Measurements from ENCODE around the gene BCL2. TPM values are rescaled to one million over a fixed set of nuclear protein-coding genes. Genes with fewer than 3 reads are reported as not detected.

BCL2 gene
- total RNA-seq, 1 experiment from 2014 or later, result 1.3 TPM

DNA sequence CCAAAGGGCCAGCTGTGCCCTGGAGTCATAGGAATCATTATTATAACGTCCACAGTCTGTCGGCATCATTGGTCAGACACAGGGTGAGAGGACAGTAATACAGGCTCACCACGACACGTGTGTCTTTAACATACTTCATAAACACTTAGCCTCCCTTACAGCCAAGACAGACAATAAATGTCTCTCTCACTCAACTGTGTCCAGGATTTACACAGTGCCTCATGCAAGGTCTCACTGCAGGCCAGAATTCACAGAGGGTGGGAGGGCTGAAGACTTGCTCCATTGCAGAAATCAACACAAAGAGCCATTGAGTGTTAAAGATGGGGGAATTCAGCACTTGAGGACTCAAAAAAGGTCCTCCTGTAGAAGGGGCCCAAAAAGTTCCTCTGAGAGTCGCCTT, 210.5 kb downstream of the BCL2 start:
- Mint-ChIP-seq H3K4me3 (no peak overlapping the region), H3K27me3 (ENCODE audit: low read depth) (no peaks in the 10 kb centered on the region), H3K27ac (no peak overlapping the region), H3K4me1 (peaks cover 4 to 8% of the 10 kb centered on the region in 2 experiments; a peak in 3 of 4 replicates), H3K36me3 (ENCODE audit: insufficient read depth in 1 of 3, low read depth in 3 of 3) (no peaks in the 10 kb centered on the region), H3K9me3 (0 out of 5 replicates have a peak, but pooled peaks cover 0 to 3% of the 10 kb centered on the region in 2 experiments)
- H4K20me1 ChIP-seq (ENCODE audit: control insufficient read depth, insufficient read depth, insufficient read length), result no peaks in the 10 kb centered on the region
- H3T11ph ChIP-seq (ENCODE audit: low read length), result no peak overlapping the region
- no peaks in the 10 kb centered on the region for H3K79me1 ChIP-seq (ENCODE audit: insufficient read depth, low read depth, low read length, poor library complexity, severe bottlenecking)
- H3K18ac ChIP-seq (ENCODE audit: insufficient read length, low read depth, low read length), result no peak overlapping the region
- no peak overlapping the region for H3K4me2 ChIP-seq (ENCODE audit: insufficient read depth, insufficient read length, low read length)
- no peak for DNase-seq
- H2BK20ac ChIP-seq (ENCODE audit: low read depth, low read length, poor library complexity, severe bottlenecking), result no peak overlapping the region
- H3K9me3 ChIP-seq (ENCODE audit: control insufficient read depth, low read depth, low read length), result no peaks in the 10 kb centered on the region
- no peak overlapping the region for H2AFZ ChIP-seq (ENCODE audit: low read length)
- no peak overlapping the region for H3K27ac ChIP-seq (ENCODE audit: insufficient read length, low read depth, low read length)
- H2BK15ac ChIP-seq (ENCODE audit: low read depth, low read length), result no peak overlapping the region
- H3K23me2 ChIP-seq (ENCODE audit: insufficient read length, low read depth, low read length, poor library complexity, severe bottlenecking), result no peaks in the 10 kb centered on the region
- H3K9ac ChIP-seq (ENCODE audit: extremely low read depth, insufficient read length, low read length), result no peak overlapping the region
- H3K4me1 ChIP-seq (ENCODE audit: insufficient read depth, low read length), result no peaks in the 10 kb centered on the region; the same call in 1 of the 2 replicates
- no peaks in the 10 kb centered on the region; the same call in 1 of the 2 replicates for H3K79me2 ChIP-seq (ENCODE audit: insufficient read depth, low read length)
- H3K56ac ChIP-seq (ENCODE audit: insufficient read length, low read depth, low read length), result no peak overlapping the region
- no peak overlapping the region for H3K14ac ChIP-seq (ENCODE audit: insufficient read depth, low read length)
- H3K23ac ChIP-seq (ENCODE audit: insufficient read length, low read depth, low read length), result no peak overlapping the region
- WGBS (ENCODE audit: extremely low coverage, insufficient read length, low lambda C conversion rate), result no CpG with 5 or more reads among the region's 5 CpGs
- TF ChIP-seq, protein P1, sequence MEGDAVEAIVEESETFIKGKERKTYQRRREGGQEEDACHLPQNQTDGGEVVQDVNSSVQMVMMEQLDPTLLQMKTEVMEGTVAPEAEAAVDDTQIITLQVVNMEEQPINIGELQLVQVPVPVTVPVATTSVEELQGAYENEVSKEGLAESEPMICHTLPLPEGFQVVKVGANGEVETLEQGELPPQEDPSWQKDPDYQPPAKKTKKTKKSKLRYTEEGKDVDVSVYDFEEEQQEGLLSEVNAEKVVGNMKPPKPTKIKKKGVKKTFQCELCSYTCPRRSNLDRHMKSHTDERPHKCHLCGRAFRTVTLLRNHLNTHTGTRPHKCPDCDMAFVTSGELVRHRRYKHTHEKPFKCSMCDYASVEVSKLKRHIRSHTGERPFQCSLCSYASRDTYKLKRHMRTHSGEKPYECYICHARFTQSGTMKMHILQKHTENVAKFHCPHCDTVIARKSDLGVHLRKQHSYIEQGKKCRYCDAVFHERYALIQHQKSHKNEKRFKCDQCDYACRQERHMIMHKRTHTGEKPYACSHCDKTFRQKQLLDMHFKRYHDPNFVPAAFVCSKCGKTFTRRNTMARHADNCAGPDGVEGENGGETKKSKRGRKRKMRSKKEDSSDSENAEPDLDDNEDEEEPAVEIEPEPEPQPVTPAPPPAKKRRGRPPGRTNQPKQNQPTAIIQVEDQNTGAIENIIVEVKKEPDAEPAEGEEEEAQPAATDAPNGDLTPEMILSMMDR (conservative IDR thresholded peaks at IDR 0.05), result no peak
- no peak overlapping the region for H4K5ac ChIP-seq (ENCODE audit: insufficient read length, low read depth, low read length)
- no peak overlapping the region for H3K4ac ChIP-seq (ENCODE audit: low read depth, low read length)
- H4K91ac ChIP-seq (ENCODE audit: insufficient read length, low read depth, low read length), result no peak overlapping the region
- H3K27me3 ChIP-seq (ENCODE audit: insufficient read depth, low read length), result no peaks in the 10 kb centered on the region
- no peak overlapping the region for H2BK12ac ChIP-seq (ENCODE audit: insufficient read length, low read depth, low read length)
- H2BK120ac ChIP-seq (ENCODE audit: low read depth, low read length, poor library complexity, severe bottlenecking), result no peak overlapping the region
- no peak overlapping the region for H2AK5ac ChIP-seq (ENCODE audit: insufficient read length, low read length)
- no peak overlapping the region for H4K8ac ChIP-seq (replicated peaks; ENCODE audit: insufficient read length, low read depth, low read length)
- no peak overlapping the region for H2BK5ac ChIP-seq (ENCODE audit: insufficient read length, low read length)

Measured in H9 (cell line).